ENCODE measurements around the gene BCKDHA.
"Not testable (repeated sequence)": the region's sequence is repeated elsewhere in the genome, so short reads cannot be mapped to it uniquely, and the experiment has no call there.

The BCKDHA gene

DNA sequence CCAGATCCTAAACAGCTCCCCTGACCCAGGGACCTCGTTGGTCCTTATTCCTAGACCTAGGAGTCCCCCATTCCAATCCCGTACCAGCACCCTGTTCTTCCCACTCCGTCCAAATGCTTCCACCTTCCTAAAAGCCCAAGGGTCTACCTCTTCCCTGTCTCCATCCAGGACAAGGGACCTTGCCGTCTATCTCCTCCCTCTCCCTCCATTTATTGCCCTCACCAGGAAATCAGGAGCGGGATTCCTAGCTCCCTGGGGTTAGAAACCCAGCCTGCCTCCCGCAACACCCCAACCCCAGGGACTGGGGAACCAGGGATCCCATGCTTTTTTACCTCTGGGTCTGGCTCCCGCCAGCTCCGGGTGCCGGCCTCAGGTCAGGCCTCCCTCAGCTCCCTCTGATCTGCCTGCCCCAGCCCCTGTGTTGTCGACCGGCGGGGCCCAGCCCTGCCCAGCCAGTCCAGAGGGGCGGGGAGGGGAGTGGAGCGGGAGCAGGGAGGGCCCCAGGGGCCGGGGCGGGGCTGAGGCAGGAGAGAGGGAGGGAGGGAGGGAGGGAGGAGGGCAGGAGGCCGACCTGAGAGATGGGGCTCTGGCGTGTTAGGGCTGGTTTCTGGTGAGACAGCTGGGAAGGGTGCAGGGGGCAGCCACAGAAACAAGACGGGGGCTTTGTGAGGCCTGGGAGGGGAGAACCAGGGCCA lies 29.5 kb downstream of the BCKDHA start, which contains the start of gene B3GNT8:
Gene B3GNT8, minus strand, starts transcription at position 423 of the 695 bp plus-strand sequence. CDS start 596 bp downstream, outside the sequence.
- H3K4me3 ChIP-seq, result peak within 1 kb of the TSS; percentile 44 to 75 (median 60)
- H3K9ac ChIP-seq, result peak within 1 kb of the TSS; percentile 70 to 94 (median 79)
- peaks cover 43 to 92% (median 74%) of the 10 kb centered on the region in 10 experiments for H3K4me1 ChIP-seq
- H3K36me3 ChIP-seq, result peaks cover 46 to 84% (median 55%) of the 10 kb centered on the region in 11 experiments
- H3K27ac ChIP-seq, result peak within 1 kb of the TSS; percentile 76 to 89 (median 84)
- no peaks in the 10 kb centered on the region for H3K27me3 ChIP-seq
- H3K4me2 ChIP-seq, result peak within 1 kb of the TSS; percentile 91 to 99 (median 95)
- H4K20me1 ChIP-seq, result peaks cover 0 to 25% (median 0%) of the 10 kb centered on the region in 11 experiments; a peak in 6 of 22 replicates
- TF ChIP-seq Cebpa-rat (IDR thresholded peaks at IDR 0.05), result no peak
- no peaks in the 10 kb centered on the region for H3K9me3 ChIP-seq (replicated peaks in 1 of 11)

DNA sequence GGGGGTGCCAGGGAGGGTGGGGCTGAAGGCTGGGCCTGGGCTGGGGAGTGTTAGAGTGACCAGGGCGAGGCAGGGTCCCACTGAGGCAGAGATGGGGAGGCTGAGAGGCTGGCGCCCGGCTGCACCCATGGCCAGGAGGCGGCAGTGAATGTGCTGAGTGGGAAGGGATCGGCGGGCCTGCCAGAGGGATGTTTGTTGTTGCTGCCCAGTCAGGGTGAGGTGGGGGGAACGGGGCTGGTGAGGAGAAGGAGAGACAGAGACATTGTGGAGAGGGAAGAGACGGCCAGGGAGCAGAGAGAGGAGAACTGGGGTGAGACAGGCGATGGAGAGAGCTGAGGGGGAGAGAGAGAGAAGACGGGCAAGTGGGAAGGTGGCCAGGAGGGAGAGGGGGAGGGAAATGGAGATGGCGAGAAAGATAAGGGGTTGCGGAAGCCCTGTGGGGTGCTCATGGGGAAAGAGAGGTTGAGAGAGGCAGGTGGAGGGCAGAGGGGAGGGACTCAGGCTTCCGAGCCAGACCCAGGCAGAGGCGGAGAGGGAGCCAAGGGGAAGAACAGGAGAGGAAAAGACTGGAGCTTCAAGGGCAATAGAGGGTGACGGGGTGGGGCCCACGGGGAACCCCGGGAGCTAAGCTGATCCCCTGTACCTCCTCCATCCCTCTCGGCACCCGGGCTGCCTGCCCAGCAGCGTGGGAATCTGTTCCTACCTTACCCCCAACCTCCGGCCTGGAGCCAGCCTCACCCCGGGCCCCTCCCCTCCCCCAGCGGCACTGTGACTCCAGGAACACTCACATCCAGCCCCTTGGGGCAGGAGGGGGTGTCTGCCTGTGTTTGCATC lies 30.2 kb downstream of the BCKDHA start:
- TF ChIP-seq Cebpa-rat (IDR thresholded peaks at IDR 0.05), result no peak
- Histone ChIP-seq H4K20me1 (peaks cover 0 to 25% (median 0%) of the 10 kb centered on the region in 11 experiments; a peak in 6 of 22 replicates), H3K4me1 (peaks cover 43 to 86% (median 73%) of the 10 kb centered on the region in 10 experiments), H3K27ac (peak overlapping the region; percentile 76 to 89 (median 80)), H3K27me3 (no peaks in the 10 kb centered on the region), H3K36me3 (peaks cover 46 to 84% (median 55%) of the 10 kb centered on the region in 11 experiments), H3K9ac (peak overlapping the region; percentile 70 to 87 (median 79)), H3K4me2 (peak overlapping the region; percentile 91 to 97 (median 95)), H3K4me3 (peak overlapping the region; percentile 44 to 75 (median 60)), H3K9me3 (replicated peaks in 1 of 11) (no peaks in the 10 kb centered on the region)

GRCh38 chr19:41428481-41428859 lies 30.9 kb downstream of the BCKDHA start:
- H3K4me2 ChIP-seq, result peak overlapping the region; percentile 91 to 97 (median 95)
- H3K9ac ChIP-seq, result peak overlapping the region; percentile 70 to 87 (median 79); a peak in 21 of 22 replicates
- peak overlapping the region; percentile 76 to 89 (median 80) for H3K27ac ChIP-seq

DNA sequence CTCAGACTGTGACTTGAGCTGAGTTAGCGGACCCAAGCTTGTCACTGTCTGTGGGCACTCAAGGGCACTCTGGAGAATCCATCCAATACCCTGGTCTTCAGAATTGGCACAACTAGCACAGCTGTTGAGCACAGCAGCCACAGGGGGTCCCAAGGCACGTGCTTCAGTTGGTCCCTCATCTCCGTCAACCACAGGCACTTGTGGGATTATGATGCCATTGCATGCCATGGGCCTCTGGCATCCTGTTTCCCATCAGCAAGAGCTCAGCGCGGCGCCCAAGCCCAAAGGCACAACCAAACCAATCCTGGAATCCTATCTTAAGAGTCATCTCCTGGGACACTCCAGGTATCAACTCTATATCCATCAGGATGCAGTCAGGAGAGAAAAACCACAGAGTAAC lies 33.3 kb downstream of the BCKDHA start:
- Histone ChIP-seq H4K20me1 (peaks cover 0 to 13% (median 0%) of the 10 kb centered on the region in 11 experiments; a peak in 5 of 22 replicates), H3K36me3 (peaks cover 27 to 77% (median 38%) of the 10 kb centered on the region in 11 experiments), H3K4me1 (peaks cover 48 to 78% (median 69%) of the 10 kb centered on the region in 10 experiments), H3K9ac (peak overlapping the region; percentile 7 to 62 (median 33); a peak in 16 of 22 replicates), H3K4me3 (no peak overlapping the region), H3K27ac (peak overlapping the region in 9 of 11 experiments; percentile 43 to 75 (median 62); a peak in 18 of 22 replicates), H3K27me3 (no peaks in the 10 kb centered on the region), H3K4me2 (peak overlapping the region; percentile 46 to 96 (median 65)), H3K9me3 (replicated peaks in 1 of 11) (no peaks in the 10 kb centered on the region)
- TF ChIP-seq Cebpa-rat (IDR thresholded peaks at IDR 0.05), result no peak

More at GRCh38 chr19:41428481-41428859, 30.9 kb downstream of the BCKDHA start:
- peaks cover 43 to 82% (median 72%) of the 10 kb centered on the region in 10 experiments for H3K4me1 ChIP-seq
- no peaks in the 10 kb centered on the region for H3K27me3 ChIP-seq
- H3K9me3 ChIP-seq (replicated peaks in 1 of 11), result no peaks in the 10 kb centered on the region
- H4K20me1 ChIP-seq, result peaks cover 0 to 25% (median 0%) of the 10 kb centered on the region in 11 experiments; a peak in 6 of 22 replicates
- peak overlapping the region; percentile 44 to 75 (median 60); a peak in 19 of 20 replicates for H3K4me3 ChIP-seq
- peaks cover 49 to 84% (median 57%) of the 10 kb centered on the region in 11 experiments for H3K36me3 ChIP-seq
- TF ChIP-seq Cebpa-rat (IDR thresholded peaks at IDR 0.05), result no peak

DNA sequence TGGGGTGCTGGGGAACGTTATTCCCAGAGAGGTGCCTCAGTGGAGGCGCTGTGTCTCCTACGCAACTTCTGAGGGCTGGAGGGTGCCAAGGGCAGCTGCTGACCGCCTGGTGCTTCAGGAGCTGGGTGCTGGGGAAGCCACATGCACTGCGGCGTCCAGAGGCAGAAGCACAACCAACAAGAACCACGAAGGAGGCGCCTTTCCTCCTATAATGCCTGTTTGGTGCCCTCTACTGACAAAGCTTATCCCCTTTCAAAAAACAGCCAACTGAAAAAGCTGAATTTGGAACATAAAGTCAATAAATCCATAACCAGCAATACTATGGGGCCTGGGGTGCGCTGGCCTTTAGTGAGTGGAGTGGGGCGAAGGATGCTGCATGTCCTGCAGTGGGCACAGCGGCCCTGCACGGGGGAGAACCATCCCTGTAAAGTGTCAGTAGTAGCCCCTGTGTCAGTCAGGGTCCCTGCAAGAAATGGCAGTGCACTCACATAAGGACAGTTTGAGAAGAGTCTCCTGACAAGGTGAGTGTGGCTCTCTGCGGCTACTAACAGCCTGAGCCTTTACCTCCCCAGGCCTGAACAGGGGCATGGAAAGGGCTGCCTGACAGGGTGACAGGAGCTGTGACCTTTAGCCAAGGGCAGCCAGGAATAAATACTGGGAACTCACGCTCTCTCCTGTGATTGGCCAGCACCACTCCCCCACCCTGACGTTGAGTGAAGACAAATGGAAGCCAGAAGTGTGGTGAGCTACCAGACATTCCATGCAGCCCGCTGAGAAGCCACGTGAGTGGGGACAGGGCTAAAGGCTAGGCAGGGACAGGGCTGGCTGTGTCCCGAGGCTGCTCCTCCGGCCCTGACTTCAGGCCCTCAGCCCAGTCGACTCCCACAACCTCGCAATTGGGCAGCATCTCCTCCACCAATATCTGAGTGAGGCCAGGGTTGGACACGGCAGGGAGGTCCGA lies 34.1 kb downstream of the BCKDHA start:
- H3K4me3 ChIP-seq, result no peak overlapping the region
- H3K9ac ChIP-seq, result peak overlapping the region; percentile 7 to 62 (median 33); a peak in 16 of 22 replicates
- peaks cover 46 to 70% (median 62%) of the 10 kb centered on the region in 10 experiments for H3K4me1 ChIP-seq
- H3K27ac ChIP-seq, result peak overlapping the region in 9 of 11 experiments; percentile 43 to 75 (median 62); a peak in 18 of 22 replicates
- peaks cover 29 to 77% (median 41%) of the 10 kb centered on the region in 11 experiments for H3K36me3 ChIP-seq
- H4K20me1 ChIP-seq, result peaks cover 0 to 20% (median 0%) of the 10 kb centered on the region in 11 experiments; a peak in 5 of 22 replicates
- no peak for TF ChIP-seq Cebpa-rat (IDR thresholded peaks at IDR 0.05)
- peak overlapping the region; percentile 46 to 96 (median 65) for H3K4me2 ChIP-seq
- H3K9me3 ChIP-seq (replicated peaks in 1 of 11), result no peaks in the 10 kb centered on the region
- no peaks in the 10 kb centered on the region for H3K27me3 ChIP-seq

- Histone ChIP-seq H3K9me3 (replicated peaks in 1 of 11) (no peaks in the 10 kb centered on the region), H3K27me3 (no peaks in the 10 kb centered on the region), H3K36me3 (peaks cover 38 to 89% (median 52%) of the 10 kb centered on the region in 11 experiments), H4K20me1 (peaks cover 0 to 21% (median 0%) of the 10 kb centered on the region in 11 experiments; a peak in 5 of 22 replicates), H3K4me2 (no peak overlapping the region), H3K27ac (0 out of 22 replicates have a peak overlapping the region, but pooled peaks of 1 of the 11 experiments have one; percentile 18), H3K4me1 (peaks cover 33 to 67% (median 52%) of the 10 kb centered on the region in 10 experiments), H3K4me3 (no peak overlapping the region), H3K9ac (peak overlapping the region in 2 of 11 experiments; percentile 13 to 18; a peak in 2 of 22 replicates)
- TF ChIP-seq Cebpa-rat (IDR thresholded peaks at IDR 0.05), result no peak
These were observed 35.6 kb downstream of the BCKDHA start for GRCh38 chr19:41433171-41433570.

DNA sequence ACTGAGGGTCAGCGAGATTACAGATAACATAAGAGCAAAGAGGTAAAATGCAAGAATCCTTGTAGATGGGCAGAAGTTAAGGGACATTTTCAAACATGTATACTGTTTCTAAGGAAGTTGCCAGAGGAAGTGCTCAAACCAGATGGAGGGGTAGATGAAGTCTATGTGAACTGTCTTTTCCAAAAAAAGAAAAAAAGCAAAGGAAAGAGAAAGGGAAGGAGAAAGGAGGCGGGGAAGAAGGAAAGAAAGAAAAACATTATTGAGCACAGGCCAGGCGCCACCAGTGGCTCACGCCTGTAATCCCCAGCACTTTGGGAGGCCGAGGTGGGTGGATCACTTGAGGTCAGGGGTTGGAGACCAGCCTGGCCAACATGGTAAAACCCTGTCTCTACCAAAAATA lies 36.8 kb downstream of the BCKDHA start:
- Histone ChIP-seq H4K20me1 (peaks cover 0 to 21% (median 0%) of the 10 kb centered on the region in 11 experiments; a peak in 5 of 22 replicates), H3K4me1 (peaks cover 31 to 65% (median 51%) of the 10 kb centered on the region in 10 experiments), H3K27ac (peak overlapping the region in 3 of 11 experiments; percentile 21 to 53 (median 37); a peak in 5 of 22 replicates), H3K4me2 (peak overlapping the region in 10 of 11 experiments; percentile 24 to 72 (median 48); a peak in 16 of 22 replicates), H3K4me3 (no peak overlapping the region), H3K27me3 (no peaks in the 10 kb centered on the region), H3K9ac (peak overlapping the region in 4 of 11 experiments; percentile 3 to 44 (median 26); a peak in 2 of 22 replicates), H3K36me3 (peaks cover 38 to 80% (median 49%) of the 10 kb centered on the region in 11 experiments), H3K9me3 (replicated peaks in 1 of 11) (no peaks in the 10 kb centered on the region)
- no peak for TF ChIP-seq Cebpa-rat (IDR thresholded peaks at IDR 0.05)

DNA sequence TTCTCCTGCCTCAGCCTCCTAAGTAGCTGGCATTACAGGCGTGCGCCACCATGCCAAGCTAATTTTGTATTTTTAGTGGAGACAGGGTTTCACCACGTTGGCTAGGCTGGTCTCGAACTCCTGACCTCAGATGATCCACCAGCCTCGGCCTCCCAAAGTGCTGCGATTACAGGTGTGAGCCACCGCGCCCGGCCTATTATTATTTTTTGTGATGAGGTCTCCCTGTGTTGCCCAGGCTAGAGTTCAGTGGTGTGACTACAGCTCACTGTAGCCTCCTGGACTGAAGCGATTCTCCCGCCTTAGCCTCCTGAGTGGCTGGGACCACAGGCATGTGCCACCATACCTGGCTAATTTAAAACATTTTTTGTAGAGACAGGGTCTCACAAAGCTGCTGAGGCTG lies 37.8 kb downstream of the BCKDHA start:
- H3K27ac ChIP-seq; H3K27me3 ChIP-seq; H3K4me3 ChIP-seq; H3K9ac ChIP-seq; H3K9me3 ChIP-seq (replicated peaks in 1 of 11): not testable (repeated sequence)
- Histone ChIP-seq H3K36me3 (peaks cover 38 to 71% (median 46%) of the 10 kb centered on the region in 11 experiments), H3K4me1 (peaks cover 31 to 61% (median 48%) of the 10 kb centered on the region in 10 experiments), H4K20me1 (peaks cover 0 to 21% (median 0%) of the 10 kb centered on the region in 11 experiments; a peak in 5 of 22 replicates), H3K4me2 (peak overlapping the region in 5 of 11 experiments; percentile 51 to 72 (median 65); a peak in 6 of 22 replicates)
